K562 (cell line): ENCODE measurements around the gene ANKRD65. TPM values are rescaled to one million over a fixed set of nuclear protein-coding genes. Genes with fewer than 3 reads are reported as not detected.
A peak's percentile ranks its signal among the peaks of the same experiment; 100 is the strongest.

Experiments
- ATF1 ChIP-seq, 2 experiments: fragments of 450-650 bp in 1 of 2; IDR thresholded peaks; 2 replicates each; pipeline ENCODE4 v1.6.1; 2016; ENCODE audit warnings: missing compliant biosample characterization in 1 of 2, missing genetic modification characterization in 1 of 2
- BHLHE40 ChIP-seq: IDR thresholded peaks from 2 replicates; pipeline ENCODE4 v1.6.1; 2011; ENCODE audit warnings: low read length, improper control_type of control experiment
- C11orf30 ChIP-seq: fragments of 450-650 bp; IDR thresholded peaks from 2 replicates; pipeline ENCODE4 v1.6.1; 2016; ENCODE audit warnings: low read depth, mild to moderate bottlenecking
- CBX8 ChIP-seq: fragments of 200-600 bp; sonication (generic); IDR thresholded peaks from 2 replicates; pipeline ENCODE4 v1.6.1; 2012; ENCODE audit warnings: borderline replicate concordance, mixed run types, low read depth, mild to moderate bottlenecking, moderate library complexity, mixed read lengths, low read length, control low read depth, inconsistent platforms; ENCODE audit not compliant: poor library complexity, severe bottlenecking; ENCODE audit errors: extremely low read depth
- GATAD2B ChIP-seq: fragments of 450-650 bp; IDR thresholded peaks from 2 replicates; pipeline ENCODE4 v1.6.1; 2017; ENCODE audit warnings: mild to moderate bottlenecking, borderline replicate concordance
- HIVEP1 ChIP-seq: fragments of 250-450 bp; sonication (Bioruptor Pico); IDR thresholded peaks from 2 replicates; pipeline ENCODE4 v1.4.0; 2020; ENCODE audit warnings: mild to moderate bottlenecking
- HMG20B ChIP-seq: fragments of 250-450 bp; sonication (Bioruptor Pico); IDR thresholded peaks from 2 replicates; pipeline ENCODE4 v1.5.0; 2021; ENCODE audit warnings: mild to moderate bottlenecking
- L3MBTL2 ChIP-seq: fragments of 450-650 bp; IDR thresholded peaks from 2 replicates; pipeline ENCODE4 v1.6.1; 2016; ENCODE audit warnings: mild to moderate bottlenecking, moderate library complexity
- MYBL2 ChIP-seq, 2 experiments: fragments of 450-650 bp in 1 of 2; sonication (generic) in 1 of 2; formaldehyde crosslinking in 1 of 2; IDR thresholded peaks; 2 replicates each; pipeline versions ENCODE4 v1.6.1 to v1.8.1; 2017 to 2022; ENCODE audit warnings: borderline replicate concordance in 1 of 2, inconsistent platforms in 1 of 2, low read depth in 1 of 2, mild to moderate bottlenecking in 1 of 2, missing genetic modification reagents in 1 of 2, moderate library complexity in 1 of 2
- NEUROD1 ChIP-seq: fragments of 150-350 bp; IDR thresholded peaks from 2 replicates; pipeline ENCODE4 v1.6.1; 2014; ENCODE audit warnings: borderline replicate concordance, low read length, low read depth; ENCODE audit not compliant: partially characterized antibody
- POLR2G ChIP-seq: fragments of 200-400 bp; formaldehyde crosslinking; IDR thresholded peaks from 2 replicates; pipeline ENCODE4 v1.6.1; 2017; ENCODE audit warnings: low read depth, mild to moderate bottlenecking, antibody characterized with exemption, low read length, moderate library complexity
- RNF2 ChIP-seq: sonication (generic); IDR thresholded peaks from 2 replicates; pipeline ENCODE4 v1.6.1; 2016
- SLC30A9 ChIP-seq: fragments of 250-450 bp; sonication (Bioruptor Pico); IDR thresholded peaks from 2 replicates; pipeline ENCODE4 v1.8.0; 2022; ENCODE audit warnings: mild to moderate bottlenecking, moderate library complexity
- SMAD2 ChIP-seq: fragments of 150-350 bp; IDR thresholded peaks from 2 replicates; pipeline ENCODE4 v1.6.1; 2014; ENCODE audit warnings: low read depth, mild to moderate bottlenecking, low read length
- STAT5B ChIP-seq: fragments of 250-450 bp; sonication (Bioruptor Pico); IDR thresholded peaks from 2 replicates; pipeline ENCODE4 v1.8.0; 2021; ENCODE audit warnings: mild to moderate bottlenecking, inconsistent platforms
- TARDBP ChIP-seq: fragments of 450-650 bp; IDR thresholded peaks from 2 replicates; pipeline ENCODE4 v1.6.1; 2016
- ZNF140 ChIP-seq: fragments of 250-450 bp; sonication (Bioruptor Pico); IDR thresholded peaks from 2 replicates; pipeline ENCODE4 v1.8.0; 2021; ENCODE audit warnings: moderate library complexity, mild to moderate bottlenecking, inconsistent platforms
- ZNF224 ChIP-seq: sonication (generic); formaldehyde crosslinking; IDR thresholded peaks from 2 replicates; pipeline ENCODE4 v1.8.0; 2022; ENCODE audit warnings: mild to moderate bottlenecking, missing genetic modification reagents
- polyA plus RNA-seq, 8 experiments: library from polyadenylated mRNA; depleted of rRNA in 4 of 8; stranded (reverse) in 5 of 8; unstranded in 3 of 8; fragments of >200 nt; fragmentation: Nextera tagmentation in 2 of 8; fragmentation: Illumina TruSeq in 1 of 8; extraction: Ambion mirVana in 2 of 8; extraction: Trizol in 1 of 8; gene quantifications; 2 replicates each; pipeline versions ENCODE4 v1.2.1 to v1.2.3, GENCODE V29; 2011 to 2014; ENCODE audit warnings: inconsistent platforms in 1 of 8, missing spikeins in 1 of 8
- total RNA-seq, 7 experiments: library from RNA; depleted of rRNA in 6 of 7; stranded (reverse); fragments of >200 nt in 6 of 7; fragmentation: Illumina TruSeq in 2 of 7; extraction: Trizol in 2 of 7; gene quantifications; 2 replicates each; pipeline versions ENCODE4 v1.2.1 to v1.2.3, GENCODE V29; 2011 to 2021; ENCODE audit warnings: low replicate concordance in 1 of 7
- TF ChIP-seq, protein P1 (sequence below): fragments of 250-450 bp; sonication (Bioruptor Pico); IDR thresholded peaks from 2 replicates; pipeline ENCODE4 v1.5.0; 2020; ENCODE audit warnings: mild to moderate bottlenecking, borderline replicate concordance
- TF ChIP-seq, protein P2 (sequence below): fragments of 450-650 bp; formaldehyde crosslinking; IDR thresholded peaks from 2 replicates; pipeline ENCODE4 v1.4.0; 2020; ENCODE audit warnings: mild to moderate bottlenecking, moderate library complexity
- TF ChIP-seq, protein P3 (sequence below): fragments of 450-650 bp; IDR thresholded peaks from 2 replicates; pipeline ENCODE4 v1.6.1; 2018; ENCODE audit warnings: mild to moderate bottlenecking, low read depth; ENCODE audit not compliant: partially characterized antibody
- TF ChIP-seq, protein P4 (sequence below): fragments of 450-650 bp; formaldehyde crosslinking; IDR thresholded peaks from 2 replicates; pipeline ENCODE4 v1.4.0; 2020; ENCODE audit warnings: mild to moderate bottlenecking

The ANKRD65 gene
- total and polyA plus RNA-seq, 9 of the 15 experiments (the other 6 are each of a cell fraction or from before 2014, with no cell fraction given) = not detected

DNA sequence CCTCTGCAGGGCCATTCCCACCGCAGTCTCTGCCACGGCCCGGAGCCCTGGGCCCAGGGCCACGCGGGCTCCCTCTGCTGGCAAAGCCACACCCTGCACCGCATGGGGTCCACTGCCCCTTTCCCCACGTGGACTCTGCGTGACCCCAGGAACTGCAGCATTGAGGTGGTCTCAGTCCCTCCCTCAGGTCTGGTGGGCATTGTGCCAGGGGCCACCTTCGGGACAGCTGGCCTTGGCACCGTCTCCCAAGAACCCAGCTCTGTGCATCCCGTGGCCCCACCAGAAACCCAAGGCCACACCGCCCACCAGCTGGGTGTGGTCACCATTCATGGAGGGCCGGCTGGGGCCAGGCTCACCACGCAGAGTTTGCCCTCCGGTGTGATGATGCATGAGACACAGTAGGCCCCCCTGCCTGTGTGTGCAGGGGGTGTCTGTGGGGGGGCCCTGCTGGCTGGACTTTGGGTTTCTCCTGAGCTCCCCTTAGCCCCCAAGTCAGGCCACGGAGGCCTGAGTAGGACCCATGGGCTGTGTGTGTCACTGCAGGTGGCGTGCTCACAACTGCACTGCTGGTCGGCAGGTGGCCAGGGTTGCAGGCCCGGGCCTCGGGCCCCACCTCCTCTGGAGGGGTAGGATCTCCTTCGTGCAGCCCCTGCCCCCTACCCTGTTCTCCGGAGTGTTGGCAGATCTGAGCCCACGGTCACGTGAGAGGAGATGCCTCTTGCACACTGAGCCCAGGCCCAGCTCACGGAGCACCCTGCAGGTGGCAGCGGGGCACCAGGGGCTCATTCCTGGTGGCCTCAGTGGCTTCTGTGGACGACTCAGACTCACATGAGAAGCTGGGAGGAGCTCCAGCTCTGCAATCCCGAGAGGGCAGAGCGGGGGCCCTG lies 20.2 kb upstream of the ANKRD65 start (continued):
- TF ChIP-seq, protein P1, sequence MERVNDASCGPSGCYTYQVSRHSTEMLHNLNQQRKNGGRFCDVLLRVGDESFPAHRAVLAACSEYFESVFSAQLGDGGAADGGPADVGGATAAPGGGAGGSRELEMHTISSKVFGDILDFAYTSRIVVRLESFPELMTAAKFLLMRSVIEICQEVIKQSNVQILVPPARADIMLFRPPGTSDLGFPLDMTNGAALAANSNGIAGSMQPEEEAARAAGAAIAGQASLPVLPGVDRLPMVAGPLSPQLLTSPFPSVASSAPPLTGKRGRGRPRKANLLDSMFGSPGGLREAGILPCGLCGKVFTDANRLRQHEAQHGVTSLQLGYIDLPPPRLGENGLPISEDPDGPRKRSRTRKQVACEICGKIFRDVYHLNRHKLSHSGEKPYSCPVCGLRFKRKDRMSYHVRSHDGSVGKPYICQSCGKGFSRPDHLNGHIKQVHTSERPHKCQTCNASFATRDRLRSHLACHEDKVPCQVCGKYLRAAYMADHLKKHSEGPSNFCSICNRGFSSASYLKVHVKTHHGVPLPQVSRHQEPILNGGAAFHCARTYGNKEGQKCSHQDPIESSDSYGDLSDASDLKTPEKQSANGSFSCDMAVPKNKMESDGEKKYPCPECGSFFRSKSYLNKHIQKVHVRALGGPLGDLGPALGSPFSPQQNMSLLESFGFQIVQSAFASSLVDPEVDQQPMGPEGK (CRISPR knock-in tag) = no peak
- TF ChIP-seq HIVEP1 (no peak), HMG20B (CRISPR knock-in tag) (no peak), NEUROD1 (peak; percentile 34), SMAD2 (no peak), MYBL2 (IDR thresholded peaks at IDR 0.05; ENCODE audit: low read depth) (no peak), MYBL2 (CRISPR knock-in tag; IDR thresholded peaks at IDR 0.05; ENCODE audit: borderline replicate concordance) (no peak), CBX8 (no peak), ZNF224 (CRISPR knock-in tag) (no peak), C11orf30 (no peak), L3MBTL2 (peak; percentile 68), GATAD2B (no peak; the same call in 1 of the 2 replicates), ATF1 (CRISPR knock-in tag; IDR thresholded peaks at IDR 0.05) (no peak), ATF1 (tag; IDR thresholded peaks at IDR 0.05) (peak; percentile 36; the same call in 1 of the 2 replicates), SLC30A9 (CRISPR knock-in tag) (no peak), ZNF140 (CRISPR knock-in tag) (no peak), POLR2G (0 out of 2 replicates have a peak, but pooled peaks have one; percentile 34), TARDBP (no peak), STAT5B (CRISPR knock-in tag) (no peak), BHLHE40 (peak; percentile 40; the same call in 1 of the 2 replicates), RNF2 (0 out of 2 replicates have a peak, but pooled peaks have one; percentile 25)
- TF ChIP-seq, protein P2, sequence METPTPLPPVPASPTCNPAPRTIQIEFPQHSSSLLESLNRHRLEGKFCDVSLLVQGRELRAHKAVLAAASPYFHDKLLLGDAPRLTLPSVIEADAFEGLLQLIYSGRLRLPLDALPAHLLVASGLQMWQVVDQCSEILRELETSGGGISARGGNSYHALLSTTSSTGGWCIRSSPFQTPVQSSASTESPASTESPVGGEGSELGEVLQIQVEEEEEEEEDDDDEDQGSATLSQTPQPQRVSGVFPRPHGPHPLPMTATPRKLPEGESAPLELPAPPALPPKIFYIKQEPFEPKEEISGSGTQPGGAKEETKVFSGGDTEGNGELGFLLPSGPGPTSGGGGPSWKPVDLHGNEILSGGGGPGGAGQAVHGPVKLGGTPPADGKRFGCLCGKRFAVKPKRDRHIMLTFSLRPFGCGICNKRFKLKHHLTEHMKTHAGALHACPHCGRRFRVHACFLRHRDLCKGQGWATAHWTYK = no peak
- TF ChIP-seq, protein P3, sequence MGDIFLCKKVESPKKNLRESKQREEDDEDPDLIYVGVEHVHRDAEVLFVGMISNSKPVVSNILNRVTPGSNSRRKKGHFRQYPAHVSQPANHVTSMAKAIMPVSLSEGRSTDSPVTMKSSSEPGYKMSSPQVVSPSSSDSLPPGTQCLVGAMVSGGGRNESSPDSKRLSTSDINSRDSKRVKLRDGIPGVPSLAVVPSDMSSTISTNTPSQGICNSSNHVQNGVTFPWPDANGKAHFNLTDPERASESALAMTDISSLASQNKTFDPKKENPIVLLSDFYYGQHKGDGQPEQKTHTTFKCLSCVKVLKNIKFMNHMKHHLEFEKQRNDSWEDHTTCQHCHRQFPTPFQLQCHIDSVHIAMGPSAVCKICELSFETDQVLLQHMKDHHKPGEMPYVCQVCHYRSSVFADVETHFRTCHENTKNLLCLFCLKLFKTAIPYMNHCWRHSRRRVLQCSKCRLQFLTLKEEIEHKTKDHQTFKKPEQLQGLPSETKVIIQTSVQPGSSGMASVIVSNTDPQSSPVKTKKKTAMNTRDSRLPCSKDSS = no peak
- TF ChIP-seq, protein P4, sequence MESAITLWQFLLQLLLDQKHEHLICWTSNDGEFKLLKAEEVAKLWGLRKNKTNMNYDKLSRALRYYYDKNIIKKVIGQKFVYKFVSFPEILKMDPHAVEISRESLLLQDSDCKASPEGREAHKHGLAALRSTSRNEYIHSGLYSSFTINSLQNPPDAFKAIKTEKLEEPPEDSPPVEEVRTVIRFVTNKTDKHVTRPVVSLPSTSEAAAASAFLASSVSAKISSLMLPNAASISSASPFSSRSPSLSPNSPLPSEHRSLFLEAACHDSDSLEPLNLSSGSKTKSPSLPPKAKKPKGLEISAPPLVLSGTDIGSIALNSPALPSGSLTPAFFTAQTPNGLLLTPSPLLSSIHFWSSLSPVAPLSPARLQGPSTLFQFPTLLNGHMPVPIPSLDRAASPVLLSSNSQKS (CRISPR knock-in tag) = no peak
